PFSK-1 (cell line): ENCODE data around the gene NAA11.

Experiments
- FOXP2 ChIP-seq: optimal IDR thresholded peaks from 2 replicates; pipeline ENCODE3; 2011; ENCODE audit warnings: borderline replicate concordance, control low read depth, inconsistent platforms; ENCODE audit not compliant: insufficient read depth; ENCODE audit errors: extremely low read length, extremely low read depth
- POLR2AphosphoS5 ChIP-seq: IDR thresholded peaks from 2 replicates; pipeline ENCODE4 v1.6.1; 2012; ENCODE audit warnings: low read depth, mild to moderate bottlenecking, control low read depth, low read length, moderate library complexity
- SIN3A ChIP-seq: IDR thresholded peaks from 2 replicates; pipeline ENCODE4 v1.6.1; 2012; ENCODE audit warnings: mild to moderate bottlenecking, low read length, moderate library complexity, borderline replicate concordance; ENCODE audit not compliant: insufficient read depth
- TAF1 ChIP-seq: IDR thresholded peaks from 2 replicates; pipeline ENCODE4 v1.6.1; 2012; ENCODE audit warnings: low read length, control low read depth, borderline replicate concordance; ENCODE audit not compliant: insufficient read depth
- TF ChIP-seq, protein P1 (sequence below), 2 experiments: IDR thresholded peaks; 2 replicates each; pipeline versions ENCODE4 v1.6.1 to v1.8.0; 2011 to 2012; ENCODE audit warnings: low read depth in 2 of 2, low read length in 2 of 2, control low read depth in 1 of 2, inconsistent platforms in 1 of 2, mild to moderate bottlenecking in 1 of 2, moderate library complexity in 1 of 2; ENCODE audit not compliant: insufficient read depth in 1 of 2

NAA11 gene

DNA sequence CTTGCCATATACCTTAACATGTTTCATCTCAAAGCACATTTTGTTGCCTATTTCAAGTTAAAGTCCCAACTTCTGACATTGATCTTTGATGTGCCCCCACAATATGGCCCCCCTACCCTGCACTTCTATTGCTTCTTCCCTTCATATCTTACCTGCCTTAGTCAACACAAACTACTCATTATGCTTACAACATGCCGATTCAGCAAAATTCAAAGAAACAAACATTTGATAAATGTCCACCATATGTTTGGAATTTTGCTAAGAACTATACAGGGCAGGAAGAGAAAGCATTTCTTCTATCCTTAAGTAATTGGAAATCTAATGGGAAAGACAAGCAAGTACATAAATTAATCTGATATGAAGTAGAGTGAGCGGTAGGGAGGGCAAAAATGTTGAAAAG, 25.6 kb downstream of the NAA11 start:
- no peak for TF ChIP-seq SIN3A
- TF ChIP-seq, protein P1, sequence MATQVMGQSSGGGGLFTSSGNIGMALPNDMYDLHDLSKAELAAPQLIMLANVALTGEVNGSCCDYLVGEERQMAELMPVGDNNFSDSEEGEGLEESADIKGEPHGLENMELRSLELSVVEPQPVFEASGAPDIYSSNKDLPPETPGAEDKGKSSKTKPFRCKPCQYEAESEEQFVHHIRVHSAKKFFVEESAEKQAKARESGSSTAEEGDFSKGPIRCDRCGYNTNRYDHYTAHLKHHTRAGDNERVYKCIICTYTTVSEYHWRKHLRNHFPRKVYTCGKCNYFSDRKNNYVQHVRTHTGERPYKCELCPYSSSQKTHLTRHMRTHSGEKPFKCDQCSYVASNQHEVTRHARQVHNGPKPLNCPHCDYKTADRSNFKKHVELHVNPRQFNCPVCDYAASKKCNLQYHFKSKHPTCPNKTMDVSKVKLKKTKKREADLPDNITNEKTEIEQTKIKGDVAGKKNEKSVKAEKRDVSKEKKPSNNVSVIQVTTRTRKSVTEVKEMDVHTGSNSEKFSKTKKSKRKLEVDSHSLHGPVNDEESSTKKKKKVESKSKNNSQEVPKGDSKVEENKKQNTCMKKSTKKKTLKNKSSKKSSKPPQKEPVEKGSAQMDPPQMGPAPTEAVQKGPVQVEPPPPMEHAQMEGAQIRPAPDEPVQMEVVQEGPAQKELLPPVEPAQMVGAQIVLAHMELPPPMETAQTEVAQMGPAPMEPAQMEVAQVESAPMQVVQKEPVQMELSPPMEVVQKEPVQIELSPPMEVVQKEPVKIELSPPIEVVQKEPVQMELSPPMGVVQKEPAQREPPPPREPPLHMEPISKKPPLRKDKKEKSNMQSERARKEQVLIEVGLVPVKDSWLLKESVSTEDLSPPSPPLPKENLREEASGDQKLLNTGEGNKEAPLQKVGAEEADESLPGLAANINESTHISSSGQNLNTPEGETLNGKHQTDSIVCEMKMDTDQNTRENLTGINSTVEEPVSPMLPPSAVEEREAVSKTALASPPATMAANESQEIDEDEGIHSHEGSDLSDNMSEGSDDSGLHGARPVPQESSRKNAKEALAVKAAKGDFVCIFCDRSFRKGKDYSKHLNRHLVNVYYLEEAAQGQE (IDR thresholded peaks at IDR 0.05; ENCODE audit: insufficient read depth in 1 of 2, low read depth in 2 of 2, low read length in 2 of 2): no peak
- no peak for TF ChIP-seq FOXP2
- TF ChIP-seq POLR2AphosphoS5: no peak
- no peak for TF ChIP-seq TAF1

DNA sequence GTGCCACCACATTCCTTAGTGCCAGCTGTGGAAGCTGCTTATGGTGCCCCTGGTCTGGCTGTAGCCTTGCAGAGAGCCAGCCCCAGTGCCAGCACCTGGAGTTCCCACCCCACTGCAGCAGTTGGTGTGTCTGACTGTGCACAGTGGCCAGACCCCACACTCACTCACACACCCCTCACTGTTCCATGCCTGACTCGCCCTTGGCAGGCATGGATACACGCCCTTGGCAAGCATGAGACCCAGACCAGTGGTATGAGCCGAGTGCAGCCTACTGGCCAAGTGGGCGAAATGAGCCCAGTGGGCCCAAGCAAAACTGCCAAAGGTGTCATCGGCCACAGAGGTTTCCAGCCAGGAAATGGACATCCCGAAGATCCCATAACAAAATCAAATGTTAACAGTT, 27.4 kb downstream of the NAA11 start:
- TF ChIP-seq SIN3A (no peak), POLR2AphosphoS5 (no peak), FOXP2 (no peak), TAF1 (no peak)
- TF ChIP-seq, protein P1 (IDR thresholded peaks at IDR 0.05; ENCODE audit: insufficient read depth in 1 of 2, low read depth in 2 of 2, low read length in 2 of 2): no peak

DNA sequence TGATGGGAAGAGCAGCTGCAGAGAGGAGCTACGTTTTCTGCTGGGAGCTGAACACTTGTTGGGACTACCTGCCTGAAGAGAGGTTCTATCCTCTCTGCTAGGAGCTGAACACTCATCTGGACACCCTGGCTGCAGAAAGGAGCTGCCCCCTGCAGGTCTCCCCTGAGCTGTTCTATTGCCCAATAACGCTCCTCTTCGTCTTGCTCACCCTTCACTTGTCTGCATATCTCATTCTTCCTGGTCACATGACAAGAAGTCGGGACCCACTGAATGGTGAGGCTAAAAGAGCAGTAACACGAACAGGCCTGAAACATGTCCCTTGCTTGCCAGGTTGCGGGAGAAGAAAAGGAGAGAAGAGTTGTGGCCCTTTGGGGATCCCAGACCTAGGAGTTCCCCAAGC, 27.8 kb downstream of the NAA11 start:
- TF ChIP-seq SIN3A (no peak), POLR2AphosphoS5 (no peak), FOXP2 (no peak), TAF1 (no peak)
- TF ChIP-seq, protein P1 (IDR thresholded peaks at IDR 0.05; ENCODE audit: insufficient read depth in 1 of 2, low read depth in 2 of 2, low read length in 2 of 2): no peak

DNA sequence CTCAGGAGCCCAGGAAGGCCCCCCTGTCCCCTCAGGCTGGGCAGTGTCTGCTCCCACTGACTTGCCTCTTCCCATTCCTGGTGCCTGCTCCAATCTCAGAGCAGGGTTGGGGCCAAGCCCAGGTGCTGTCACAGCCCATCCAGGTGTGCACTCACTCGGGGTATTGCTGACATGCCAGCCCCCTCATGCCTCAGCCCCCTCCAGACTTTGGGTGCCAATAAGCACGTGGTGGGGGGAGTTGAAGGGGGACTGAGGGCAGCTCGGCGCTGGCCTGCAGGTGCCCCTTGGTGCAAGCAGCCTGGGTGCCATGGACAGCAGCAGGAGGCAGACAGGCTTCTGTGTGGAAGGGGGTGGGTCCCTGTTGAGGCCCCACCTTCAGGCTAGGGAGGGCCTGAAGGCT, 28.4 kb downstream of the NAA11 start:
- no peak for TF ChIP-seq POLR2AphosphoS5
- TF ChIP-seq, protein P1 (IDR thresholded peaks at IDR 0.05; ENCODE audit: insufficient read depth in 1 of 2, low read depth in 2 of 2, low read length in 2 of 2): no peak
- TF ChIP-seq FOXP2: no peak
- TF ChIP-seq TAF1: no peak
- TF ChIP-seq SIN3A: no peak
